GM12891 (cell line): ENCODE measurements around the gene TAP2.

Experiments used
- POLR2A ChIP-seq: IDR thresholded peaks from 2 replicates; pipeline ENCODE4 v1.6.1; 2011; ENCODE audit warnings: low read depth, low read length, control low read depth
- POLR2AphosphoS5 ChIP-seq: IDR thresholded peaks from 2 replicates; pipeline ENCODE4 v1.6.1; 2011; ENCODE audit warnings: low read depth, low read length, control low read depth
- TAF1 ChIP-seq: IDR thresholded peaks from 2 replicates; pipeline ENCODE4 v1.6.1; 2011; ENCODE audit warnings: low read depth, low read length, control low read depth

DNA sequence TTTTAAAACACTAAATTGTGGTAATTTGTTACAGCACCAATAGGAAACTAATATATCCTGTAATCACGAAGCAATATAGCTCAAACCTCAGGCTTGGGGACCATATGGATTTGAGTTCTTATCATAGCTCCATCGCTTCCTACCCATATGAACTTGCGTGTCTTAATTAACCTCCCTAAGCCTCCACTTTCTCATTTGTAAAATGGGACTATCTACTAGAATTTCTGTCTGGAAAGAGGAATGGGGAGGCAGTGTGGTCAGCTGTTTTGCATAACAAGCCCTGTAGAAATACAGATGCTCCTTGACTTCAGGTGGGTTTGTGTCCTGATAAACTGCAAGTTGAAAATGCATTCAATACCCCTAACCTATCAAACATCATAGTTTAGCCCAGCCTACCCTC lies 38.8 kb downstream of the TAP2 start:
- TF ChIP-seq POLR2A (no peak), TAF1 (no peak), POLR2AphosphoS5 (no peak)
